DMS153 (cell line): ENCODE measurements around the gene KCNT2.
"Not testable (repeated sequence)": the region's sequence is repeated elsewhere in the genome, so short reads cannot be mapped to it uniquely, and the experiment has no call there.

ENCODE experiments used
- DNase-seq: peaks from one replicate; lab custom pipeline; 2025; lab: John Stamatoyannopoulos, UW

KCNT2 gene

GRCh38 chr1:196319301-196319700, 288.9 kb downstream of the KCNT2 start:
- no peak for DNase-seq

GRCh38 chr1:196317535-196318522, 290.4 kb downstream of the KCNT2 start:
- peak; percentile 17 for DNase-seq

GRCh38 chr1:196312739-196313138, 295.5 kb downstream of the KCNT2 start:
- no peak for DNase-seq

- peak; percentile 12 for DNase-seq
These were observed 298.9 kb downstream of the KCNT2 start for GRCh38 chr1:196309386-196309785.

- DNase-seq: no peak
These were observed 300.1 kb downstream of the KCNT2 start for GRCh38 chr1:196308176-196308575.

- DNase-seq: no peak
These were observed 301.8 kb downstream of the KCNT2 start for GRCh38 chr1:196306421-196306820.

- DNase-seq: no peak
These were observed 303.0 kb downstream of the KCNT2 start for GRCh38 chr1:196305216-196305615.

- DNase-seq: no peak
These were observed 305.3 kb downstream of the KCNT2 start for GRCh38 chr1:196302981-196303380.

GRCh38 chr1:196302420-196302819, 305.8 kb downstream of the KCNT2 start:
- no peak for DNase-seq

- no peak for DNase-seq
These were observed 312.5 kb downstream of the KCNT2 start for GRCh38 chr1:196295766-196296165.

- DNase-seq: no peak
These were observed 329.4 kb downstream of the KCNT2 start for GRCh38 chr1:196278816-196279215.

GRCh38 chr1:196277860-196278259, 330.4 kb downstream of the KCNT2 start:
- no peak for DNase-seq

- DNase-seq: no peak
These were observed 336.9 kb downstream of the KCNT2 start for GRCh38 chr1:196271212-196271947.

- DNase-seq: not testable (repeated sequence)
These were observed 345.2 kb downstream of the KCNT2 start for GRCh38 chr1:196263086-196263485.

GRCh38 chr1:196260270-196260669, 348.0 kb downstream of the KCNT2 start:
- DNase-seq: no peak

GRCh38 chr1:196259316-196259715, 348.9 kb downstream of the KCNT2 start:
- DNase-seq: no peak

GRCh38 chr1:196255762-196256161, 352.5 kb downstream of the KCNT2 start:
- no peak for DNase-seq

- no peak for DNase-seq
These were observed 378.7 kb downstream of the KCNT2 start for GRCh38 chr1:196229546-196229945.

- DNase-seq: no peak
These were observed 393.4 kb downstream of the KCNT2 start for GRCh38 chr1:196214866-196215265.

GRCh38 chr1:196209983-196210382, 398.3 kb downstream of the KCNT2 start:
- DNase-seq: no peak

GRCh38 chr1:196209265-196209664, 399.0 kb downstream of the KCNT2 start:
- no peak for DNase-seq

GRCh38 chr1:196207612-196208217, 400.5 kb downstream of the KCNT2 start:
- DNase-seq: no peak

- no peak for DNase-seq
These were observed 402.4 kb downstream of the KCNT2 start for GRCh38 chr1:196205882-196206281.
